PC-3 (cell line): ENCODE measurements around the gene AGTRAP. TPM values are rescaled to one million over a fixed set of nuclear protein-coding genes. Genes with fewer than 3 reads are reported as not detected.

Source experiments
- ATAC-seq: fragments of 200-7000 bp; cut with Tn5 transposase; 2 replicates; pipeline ENCODE4 v1.9.1; 2020; ENCODE audit warnings: mild to moderate bottlenecking, moderate library complexity
- BruUV-seq: library from RNA; stranded (reverse); fragments of 400-500 nt; replicated peaks from 2 replicates; lab custom pipeline; 2021; lab: Mats Ljungman, UMichigan
- CTCF ChIA-PET: fragments of 300-600 bp; sonication (Branson Sonifier 250); formaldehyde crosslinking; loops from one replicate; lab custom pipeline; 2022; ENCODE audit warnings: antibody characterized with exemption; lab: Charles Lee
- POLR2A ChIA-PET: fragments of 300-600 bp; sonication (Branson Sonifier 250); formaldehyde crosslinking; loops from one replicate; lab custom pipeline; 2022; ENCODE audit warnings: antibody characterized with exemption; ENCODE audit not compliant: unreplicated experiment; lab: Charles Lee
- DNase-seq: peaks from one replicate; pipeline ENCODE4 v3.0.0-alpha.2; 2015
- H2AFZ ChIP-seq: fragments of 300-600 bp; sonication (generic); 2 replicates; pipeline ENCODE4 v1.6.0; 2016; ENCODE audit warnings: antibody characterized with exemption, low read length
- H3F3A ChIP-seq: fragments of 300-600 bp; sonication (generic); one replicate; pipeline ENCODE4 v1.6.0; 2017; ENCODE audit warnings: antibody characterized with exemption, low read length, control low read depth, mild to moderate bottlenecking; ENCODE audit not compliant: unreplicated experiment
- H3K27ac ChIP-seq: fragments of 300-600 bp; sonication (generic); 2 replicates; pipeline ENCODE4 v1.5.1; 2016; ENCODE audit warnings: mild to moderate bottlenecking, low read length
- H3K27me3 ChIP-seq: fragments of 300-600 bp; sonication (generic); 2 replicates; pipeline ENCODE4 v1.6.1; 2016; ENCODE audit warnings: low read length, mixed read lengths
- H3K36me3 ChIP-seq: fragments of 300-600 bp; sonication (generic); 2 replicates; pipeline ENCODE4 v1.6.1; 2016; ENCODE audit warnings: low read depth, mixed run types, low read length, mixed read lengths
- H3K4me1 ChIP-seq: fragments of 300-600 bp; sonication (generic); 2 replicates; pipeline ENCODE4 v1.5.1; 2016; ENCODE audit warnings: low read length; ENCODE audit not compliant: insufficient read depth
- H3K4me2 ChIP-seq: fragments of 300-600 bp; sonication (generic); 2 replicates; pipeline ENCODE4 v1.6.0; 2016; ENCODE audit warnings: low read length
- H3K4me3 ChIP-seq: fragments of 300-600 bp; sonication (generic); 2 replicates; pipeline ENCODE4 v1.5.1; 2016; ENCODE audit warnings: mild to moderate bottlenecking, low read length, mixed read lengths
- H3K79me2 ChIP-seq: fragments of 300-600 bp; sonication (generic); 2 replicates; pipeline ENCODE4 v1.6.1; 2017; ENCODE audit warnings: low read length, mixed read lengths
- H3K9ac ChIP-seq: fragments of 300-600 bp; sonication (generic); 2 replicates; pipeline ENCODE4 v1.6.0; 2016; ENCODE audit warnings: mild to moderate bottlenecking, low read length
- H3K9me2 ChIP-seq: fragments of 300-600 bp; sonication (generic); replicated peaks from 2 replicates; pipeline ENCODE4 v1.6.1; 2016; ENCODE audit warnings: mixed run types, low read length, mixed read lengths
- H3K9me3 ChIP-seq: fragments of 300-600 bp; sonication (generic); 2 replicates; pipeline ENCODE4 v1.6.1; 2016; ENCODE audit warnings: low read length, mixed read lengths
- H4K20me1 ChIP-seq: fragments of 300-600 bp; sonication (generic); 2 replicates; pipeline ENCODE4 v1.6.1; 2016; ENCODE audit warnings: low read length, mixed read lengths
- EZH2 ChIP-seq: fragments of 300-600 bp; sonication (generic); IDR thresholded peaks from one replicate; pipeline ENCODE4 v1.6.1; 2017; ENCODE audit warnings: antibody characterized with exemption, mild to moderate bottlenecking, low read length; ENCODE audit not compliant: unreplicated experiment
- EZH2phosphoT487 ChIP-seq: fragments of 300-600 bp; sonication (generic); IDR thresholded peaks from 2 replicates; pipeline ENCODE4 v1.6.1; 2018; ENCODE audit warnings: mild to moderate bottlenecking, antibody characterized with exemption, low read length, borderline replicate concordance
- intact Hi-C: fragments of 100-400 bp; cut with micrococcal nuclease; formaldehyde crosslinking; loops from 2 replicates; pipeline ENCODE4 v1.9.0; 2023
- total RNA-seq: library from RNA; depleted of rRNA; stranded (reverse); fragments of >200 nt; gene quantifications from 2 replicates; pipeline ENCODE4 v1.2.3, GENCODE V29; 2014; rRNA removed
- TF ChIP-seq, protein P1 (sequence below): fragments of 300-600 bp; sonication (generic); conservative IDR thresholded peaks from 2 replicates; pipeline ENCODE4 v1.5.1; 2017; ENCODE audit warnings: antibody characterized with exemption, low read depth, mild to moderate bottlenecking, low read length

AGTRAP gene
- total RNA-seq, 1 experiment from 2014 or later: 73.5 TPM

DNA sequence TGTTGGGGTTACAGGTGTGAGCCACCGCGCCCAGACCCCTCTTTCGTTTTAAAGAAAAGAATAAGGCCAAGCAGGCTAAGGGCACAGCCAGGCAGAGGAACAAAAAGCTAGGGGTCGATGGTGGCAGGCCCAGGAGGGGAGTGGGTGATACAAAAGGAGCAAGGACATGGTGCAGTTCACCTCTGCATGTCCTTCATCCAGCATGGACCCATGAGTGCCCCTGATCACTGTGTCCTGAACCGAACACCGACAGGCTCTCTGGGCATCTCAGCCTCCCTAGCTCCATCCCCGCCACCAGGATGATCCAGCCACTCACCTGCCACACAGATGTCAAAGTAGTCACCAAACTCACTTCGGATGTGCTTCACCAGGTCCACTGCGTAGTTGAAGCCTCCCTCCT, 64.0 kb downstream of the AGTRAP start:
- H3F3A ChIP-seq: no peaks in the 10 kb centered on the region
- no peaks in the 10 kb centered on the region for H3K36me3 ChIP-seq
- H3K4me3 ChIP-seq: no peak overlapping the region
- intact Hi-C loops: no loop called here
- H3K9ac ChIP-seq: no peak overlapping the region
- ChIA-PET POLR2A (no interaction called here), CTCF (no interaction called here)
- DNase-seq (no peak), ATAC-seq (no peak)
- peaks cover 29% of the 10 kb centered on the region for H3K4me1 ChIP-seq
- H3K4me2 ChIP-seq: no peak overlapping the region
- TF ChIP-seq EZH2 (no peak), EZH2phosphoT487 (no peak)
- TF ChIP-seq, protein P1, sequence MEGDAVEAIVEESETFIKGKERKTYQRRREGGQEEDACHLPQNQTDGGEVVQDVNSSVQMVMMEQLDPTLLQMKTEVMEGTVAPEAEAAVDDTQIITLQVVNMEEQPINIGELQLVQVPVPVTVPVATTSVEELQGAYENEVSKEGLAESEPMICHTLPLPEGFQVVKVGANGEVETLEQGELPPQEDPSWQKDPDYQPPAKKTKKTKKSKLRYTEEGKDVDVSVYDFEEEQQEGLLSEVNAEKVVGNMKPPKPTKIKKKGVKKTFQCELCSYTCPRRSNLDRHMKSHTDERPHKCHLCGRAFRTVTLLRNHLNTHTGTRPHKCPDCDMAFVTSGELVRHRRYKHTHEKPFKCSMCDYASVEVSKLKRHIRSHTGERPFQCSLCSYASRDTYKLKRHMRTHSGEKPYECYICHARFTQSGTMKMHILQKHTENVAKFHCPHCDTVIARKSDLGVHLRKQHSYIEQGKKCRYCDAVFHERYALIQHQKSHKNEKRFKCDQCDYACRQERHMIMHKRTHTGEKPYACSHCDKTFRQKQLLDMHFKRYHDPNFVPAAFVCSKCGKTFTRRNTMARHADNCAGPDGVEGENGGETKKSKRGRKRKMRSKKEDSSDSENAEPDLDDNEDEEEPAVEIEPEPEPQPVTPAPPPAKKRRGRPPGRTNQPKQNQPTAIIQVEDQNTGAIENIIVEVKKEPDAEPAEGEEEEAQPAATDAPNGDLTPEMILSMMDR: no peak
- no peak overlapping the region for H2AFZ ChIP-seq
- H4K20me1 ChIP-seq: no peaks in the 10 kb centered on the region
- no peaks in the 10 kb centered on the region for H3K9me3 ChIP-seq
- no peaks in the 10 kb centered on the region for H3K79me2 ChIP-seq
- no peaks in the 10 kb centered on the region for H3K9me2 ChIP-seq
- H3K27me3 ChIP-seq: no peaks in the 10 kb centered on the region
- no peak overlapping the region for H3K27ac ChIP-seq
- no TSS peak for BruUV-seq

DNA sequence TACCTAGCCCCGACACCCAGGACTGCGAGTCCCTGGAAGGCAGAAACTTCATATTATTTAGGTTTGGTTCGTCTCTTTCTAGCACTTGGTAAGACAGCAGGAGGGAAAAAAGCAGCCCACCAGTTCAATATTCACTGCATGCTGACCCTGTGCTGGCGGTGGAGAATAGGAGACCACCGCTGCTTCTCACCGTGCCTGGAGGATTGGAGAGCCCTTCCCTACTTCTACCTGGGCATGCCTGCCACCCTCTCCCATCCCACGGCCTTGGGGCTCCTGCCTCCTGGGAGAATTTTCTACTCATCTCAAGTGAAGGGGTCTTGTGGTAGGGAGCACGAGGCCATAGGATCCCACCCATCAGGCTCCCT, 64.4 kb downstream of the AGTRAP start:
- H3K9me2 ChIP-seq: no peaks in the 10 kb centered on the region
- H3K4me3 ChIP-seq: no peak overlapping the region
- H3K27me3 ChIP-seq: no peaks in the 10 kb centered on the region
- TF ChIP-seq EZH2 (no peak), EZH2phosphoT487 (no peak)
- TF ChIP-seq, protein P1: no peak
- no TSS peak for BruUV-seq
- no peaks in the 10 kb centered on the region for H3K79me2 ChIP-seq
- H3K9ac ChIP-seq: no peak overlapping the region
- H3K36me3 ChIP-seq: no peaks in the 10 kb centered on the region
- DNase-seq: no peak
- intact Hi-C loops: no loop called here
- no peak overlapping the region for H2AFZ ChIP-seq
- H3K9me3 ChIP-seq: no peaks in the 10 kb centered on the region
- no peaks in the 10 kb centered on the region for H4K20me1 ChIP-seq
- POLR2A ChIA-PET: no interaction called here
- peaks cover 33% of the 10 kb centered on the region for H3K4me1 ChIP-seq
- CTCF ChIA-PET: no interaction called here
- H3K27ac ChIP-seq: no peak overlapping the region
- no peaks in the 10 kb centered on the region for H3F3A ChIP-seq
- ATAC-seq: no peak
- H3K4me2 ChIP-seq: no peak overlapping the region

Other genes starting within 250 kb of the AGTRAP start
- 13.4 and 15.3 TPM in 2 replicates for gene FBXO2, start 81.7 kb upstream of the AGTRAP start, total RNA-seq
- gene FBXO44, start 81.3 kb upstream of the AGTRAP start, total RNA-seq: 19.2 and 23.5 TPM in 2 replicates
- gene FBXO6, start 71.9 kb upstream of the AGTRAP start, total RNA-seq: 23.5 and 24.6 TPM in 2 replicates
- gene MAD2L2, start 55.0 kb upstream of the AGTRAP start, total RNA-seq: 127 and 139 TPM in 2 replicates
- gene DRAXIN, start 44.4 kb upstream of the AGTRAP start, total RNA-seq: 0.07 TPM in 1 of 2 replicates, not detected in the other
- not detected in 2 replicates for gene C1orf167, start 26.1 kb downstream of the AGTRAP start, total RNA-seq
- gene MTHFR, start 69.8 kb downstream of the AGTRAP start, total RNA-seq: 13.2 and 24.8 TPM in 2 replicates
- gene CLCN6, start 70.1 kb downstream of the AGTRAP start, total RNA-seq: 6.1 and 12.9 TPM in 2 replicates
- gene NPPA, start 111.6 kb downstream of the AGTRAP start, total RNA-seq: not detected in 2 replicates
- not detected in 2 replicates for gene NPPB, start 122.8 kb downstream of the AGTRAP start, total RNA-seq
- 78.1 and 89.2 TPM in 2 replicates for gene KIAA2013, start 190.3 kb downstream of the AGTRAP start, total RNA-seq
- 179 and 216 TPM in 2 replicates for gene PLOD1, start 198.6 kb downstream of the AGTRAP start, total RNA-seq
- gene MFN2, start 244.3 kb downstream of the AGTRAP start, total RNA-seq: 97.8 and 101 TPM in 2 replicates